GM12891 (cell line): Measurements from ENCODE around the gene PRDM2.

Experiments used
- POLR2A ChIP-seq: IDR thresholded peaks from 2 replicates; pipeline ENCODE4 v1.6.1; 2011; ENCODE audit warnings: low read depth, low read length, control low read depth
- POLR2AphosphoS5 ChIP-seq: IDR thresholded peaks from 2 replicates; pipeline ENCODE4 v1.6.1; 2011; ENCODE audit warnings: low read depth, low read length, control low read depth
- TAF1 ChIP-seq: IDR thresholded peaks from 2 replicates; pipeline ENCODE4 v1.6.1; 2011; ENCODE audit warnings: low read depth, low read length, control low read depth

DNA sequence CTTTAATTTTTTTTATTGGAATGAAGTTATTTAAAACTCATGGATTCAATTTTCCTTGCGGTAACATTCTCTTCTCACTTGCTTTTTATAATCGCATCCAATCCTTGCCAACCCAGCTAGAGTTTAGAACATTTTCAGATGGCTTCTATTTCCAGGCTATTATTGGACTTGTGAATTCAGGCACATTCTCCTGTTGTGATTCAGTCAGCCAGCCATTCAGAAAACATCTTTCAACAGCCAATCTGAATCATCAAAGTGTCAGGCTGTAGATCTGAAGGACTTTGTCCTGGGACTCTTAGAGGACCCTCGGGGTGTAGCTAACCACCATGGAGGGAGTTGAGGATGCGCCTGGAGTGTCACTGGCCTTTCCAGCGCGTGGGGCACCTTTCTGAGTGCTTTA lies 92.4 kb downstream of the PRDM2 start:
- TF ChIP-seq TAF1, result no peak
- no peak for TF ChIP-seq POLR2AphosphoS5
- TF ChIP-seq POLR2A, result no peak
